Parathyroid adenoma (tissue), 2 donors: ENCODE results near the gene DFFA.

Experiments used
- H2AFZ ChIP-seq: fragments of 300-600 bp; sonication (generic); one replicate; pipeline ENCODE4 v1.7.0; 2017; ENCODE audit warnings: antibody characterized with exemption, mild to moderate bottlenecking
- H3K27ac ChIP-seq: fragments of 300-600 bp; sonication (generic); one replicate; pipeline ENCODE4 v1.7.0; 2017
- H3K27me3 ChIP-seq: fragments of 300-600 bp; sonication (generic); one replicate; pipeline ENCODE4 v1.7.0; 2017; ENCODE audit warnings: low read length; ENCODE audit not compliant: control insufficient read depth, insufficient read depth
- H3K36me3 ChIP-seq: fragments of 300-600 bp; sonication (generic); one replicate; pipeline ENCODE4 v1.7.0; 2017; ENCODE audit warnings: low read length; ENCODE audit not compliant: control insufficient read depth, insufficient read depth
- H3K4me1 ChIP-seq: fragments of 300-600 bp; sonication (generic); one replicate; pipeline ENCODE4 v1.7.0; 2017; ENCODE audit warnings: control low read depth
- H3K4me2 ChIP-seq: fragments of 300-600 bp; sonication (generic); one replicate; pipeline ENCODE4 v1.7.0; 2017; ENCODE audit warnings: low read length
- H3K4me3 ChIP-seq: fragments of 300-600 bp; sonication (generic); one replicate; pipeline ENCODE4 v1.7.0; 2017; ENCODE audit warnings: low read depth, low read length
- H3K79me2 ChIP-seq: fragments of 300-600 bp; sonication (generic); one replicate; pipeline ENCODE4 v1.7.0; 2017; ENCODE audit warnings: control low read depth
- H3K9ac ChIP-seq: fragments of 300-600 bp; sonication (generic); one replicate; pipeline ENCODE4 v1.7.0; 2017; ENCODE audit warnings: mild to moderate bottlenecking
- H3K9me3 ChIP-seq: fragments of 300-600 bp; sonication (generic); one replicate; pipeline ENCODE4 v1.7.0; 2017; ENCODE audit warnings: low read length; ENCODE audit not compliant: control insufficient read depth
- CTCF ChIP-seq: fragments of 300-600 bp; sonication (generic); IDR thresholded peaks from one replicate; pipeline ENCODE4 v1.7.0; 2017; ENCODE audit warnings: antibody characterized with exemption, mild to moderate bottlenecking
- donor health status: primary hyperparathyroidism.

DFFA gene

GRCh38 chr1:10432910-10433700 is 39.2 kb downstream of the DFFA start:
- Histone ChIP-seq H3K9ac (no peak overlapping the region), H3K79me2 (peaks cover 3% of the 10 kb centered on the region), H3K4me3 (no peak overlapping the region), H3K4me1 (no peaks in the 10 kb centered on the region), H3K9me3 (no peaks in the 10 kb centered on the region), H3K4me2 (no peak overlapping the region), H3K36me3 (no peaks in the 10 kb centered on the region), H3K27me3 (no peaks in the 10 kb centered on the region), H3K27ac (no peak overlapping the region), H2AFZ (no peak overlapping the region)
- no peak for TF ChIP-seq CTCF

- peak overlapping the region; percentile 93 for H2AFZ ChIP-seq
- H3K4me3 ChIP-seq, result peak overlapping the region; percentile 95
- H3K27me3 ChIP-seq, result no peaks in the 10 kb centered on the region
- H3K9ac ChIP-seq, result no peak overlapping the region
- H3K27ac ChIP-seq, result peak overlapping the region; percentile 27
- no peak for TF ChIP-seq CTCF
- peak overlapping the region; percentile 94 for H3K4me2 ChIP-seq
- no peaks in the 10 kb centered on the region for H3K9me3 ChIP-seq
- no peaks in the 10 kb centered on the region for H3K4me1 ChIP-seq
- H3K79me2 ChIP-seq, result peaks cover 3% of the 10 kb centered on the region
- H3K36me3 ChIP-seq, result no peaks in the 10 kb centered on the region
These were observed 41.1 kb downstream of the DFFA start for GRCh38 chr1:10431070-10431730.

- H3K9ac ChIP-seq, result no peak within 1 kb of the TSS
- no peaks in the 10 kb centered on the region for H3K4me1 ChIP-seq
- no peaks in the 10 kb centered on the region for H3K27me3 ChIP-seq
- H3K36me3 ChIP-seq, result no peaks in the 10 kb centered on the region
- peak; percentile 92 for TF ChIP-seq CTCF
- peak within 1 kb of the TSS; percentile 27 for H3K27ac ChIP-seq
- no peaks in the 10 kb centered on the region for H3K9me3 ChIP-seq
- H3K4me3 ChIP-seq, result peak within 1 kb of the TSS; percentile 95
- peaks cover 3% of the 10 kb centered on the region for H3K79me2 ChIP-seq
- H2AFZ ChIP-seq, result peak within 1 kb of the TSS; percentile 93
- H3K4me2 ChIP-seq, result peak within 1 kb of the TSS; percentile 94
These were observed 41.9 kb downstream of the DFFA start, which contains the start of gene CENPS for GRCh38 chr1:10430216-10431069. Gene CENPS, plus strand, starts transcription at chr1:10430433. Its CDS starts 85 bp downstream, at chr1:10430518.

- Histone ChIP-seq H3K9ac (no peak overlapping the region), H3K79me2 (peaks cover 3% of the 10 kb centered on the region)
These were observed 42.5 kb downstream of the DFFA start for GRCh38 chr1:10429868-10430215.

More at GRCh38 chr1:10429868-10430215, 42.5 kb downstream of the DFFA start:
- Histone ChIP-seq H2AFZ (peak overlapping the region; percentile 93), H3K27ac (no peak overlapping the region), H3K27me3 (no peaks in the 10 kb centered on the region), H3K4me2 (peak overlapping the region; percentile 94), H3K36me3 (no peaks in the 10 kb centered on the region), H3K4me1 (no peaks in the 10 kb centered on the region), H3K4me3 (peak overlapping the region; percentile 95), H3K9me3 (no peaks in the 10 kb centered on the region)
- TF ChIP-seq CTCF, result no peak
